Natural killer cell (primary cell): Measurements from ENCODE around the gene PABPN1L. TPM values are rescaled to one million over a fixed set of nuclear protein-coding genes. Genes with fewer than 3 reads are reported as not detected.

Experiments used
- ATAC-seq, 3 donors: fragments of 150-1000 bp in 2 of 3; fragments of 200-7000 bp in 1 of 3; cut with Tn5 transposase; 1 replicate in 1 of 3; 2 replicates in 2 of 3; pipeline ENCODE4 v1.10.0; 2021; ENCODE audit warnings: mild to moderate bottlenecking in 2 of 3, moderate library complexity in 2 of 3
- DNase-seq, 2 donors: peaks; one replicate each; pipeline versions ENCODE4 v3.0.0 to v3.0.0-alpha.2; 2013 to 2021; ENCODE audit warnings: mixed read lengths in 1 of 2
- H3K27ac ChIP-seq: one replicate; pipeline ENCODE4 v1.5.1; 2013; ENCODE audit warnings: mild to moderate bottlenecking, low read length
- H3K27me3 ChIP-seq: one replicate; pipeline ENCODE4 v1.6.1; 2013; ENCODE audit warnings: low read length; ENCODE audit not compliant: control insufficient read depth, insufficient read depth
- H3K36me3 ChIP-seq: one replicate; pipeline ENCODE4 v1.6.1; 2013; ENCODE audit warnings: low read length; ENCODE audit not compliant: control insufficient read depth, insufficient read depth
- H3K4me1 ChIP-seq: one replicate; pipeline ENCODE4 v1.6.1; 2013; ENCODE audit warnings: low read length; ENCODE audit not compliant: control insufficient read depth, insufficient read depth
- H3K4me3 ChIP-seq: one replicate; pipeline ENCODE4 v1.5.1; 2013; ENCODE audit warnings: low read length
- H3K9me3 ChIP-seq: one replicate; pipeline ENCODE4 v1.6.1; 2013; ENCODE audit warnings: low read length; ENCODE audit not compliant: control insufficient read depth, insufficient read depth
- H3K27ac Mint-ChIP-seq, 2 donors: one replicate each; pipeline ENCODE4 v1.8.0; 2022; ENCODE audit warnings: mild to moderate bottlenecking in 2 of 2, mixed read lengths in 2 of 2, moderate library complexity in 1 of 2
- H3K27me3 Mint-ChIP-seq, 2 donors: one replicate each; pipeline ENCODE4 v1.8.0; 2022; ENCODE audit warnings: low read depth in 2 of 2, mixed read lengths in 2 of 2
- H3K36me3 Mint-ChIP-seq: one replicate; pipeline ENCODE4 v1.8.0; 2022; ENCODE audit warnings: mixed read lengths
- H3K4me1 Mint-ChIP-seq, 2 donors: one replicate each; pipeline ENCODE4 v1.8.0; 2022; ENCODE audit warnings: mixed read lengths in 2 of 2
- H3K4me3 Mint-ChIP-seq: one replicate; pipeline ENCODE4 v1.8.0; 2022; ENCODE audit warnings: mild to moderate bottlenecking, moderate library complexity, mixed read lengths
- H3K9me3 Mint-ChIP-seq, 2 donors: one replicate each; pipeline ENCODE4 v1.8.0; 2022; ENCODE audit warnings: mixed read lengths in 2 of 2
- CTCF ChIP-seq: fragments of 200-600 bp; IDR thresholded peaks from one replicate; pipeline ENCODE4 v1.8.0; 2022; ENCODE audit warnings: antibody characterized with exemption
- WGBS: methylation state at CpG from one replicate; pipeline ENCODE4 v1.1.7; 2013; ENCODE audit warnings: missing lambda C conversion rate; ENCODE audit not compliant: insufficient coverage; 5-methylcytosine and 5-hydroxymethylcytosine counted together
- intact Hi-C: fragments of 100-400 bp; cut with micrococcal nuclease; formaldehyde crosslinking; loops from one replicate; pipeline ENCODE4 v1.14.2; 2022
- total RNA-seq, 4 donors: library from RNA; stranded (reverse); fragments of 120-200 nt in 1 of 4; gene quantifications; one replicate each; pipeline versions ENCODE4 v1.2.3 to v1.2.4, GENCODE V29; 2013 to 2022

PABPN1L gene
- total RNA-seq, 3 donors from 2014 or later (not counting 1 experiment from before 2014, with no cell fraction given): 0.43 TPM; not detected in 2

GRCh38 chr16:88884569-88885271 lies 18.3 kb upstream of the PABPN1L start:
- no peak overlapping the region for H3K27ac ChIP-seq
- Mint-ChIP-seq H3K27me3 (no peaks in the 10 kb centered on the region), H3K9me3 (no peaks in the 10 kb centered on the region), H3K27ac (no peak overlapping the region), H3K4me3 (no peak overlapping the region), H3K4me1 (peaks cover 0 to 6% of the 10 kb centered on the region in 2 donors), H3K36me3 (no peaks in the 10 kb centered on the region)
- H3K9me3 ChIP-seq: no peaks in the 10 kb centered on the region
- intact Hi-C loops: no loop called here
- TF ChIP-seq CTCF: no peak
- no peaks in the 10 kb centered on the region for H3K27me3 ChIP-seq
- H3K36me3 ChIP-seq: no peaks in the 10 kb centered on the region
- WGBS: 94% methylated on average over 39 of the region's 39 CpGs
- H3K4me1 ChIP-seq: peaks cover 5% of the 10 kb centered on the region
- DNase-seq: no peak
- no peak overlapping the region for H3K4me3 ChIP-seq
- ATAC-seq: no peak

GRCh38 chr16:88883946-88884345 lies 17.5 kb upstream of the PABPN1L start:
- no peak overlapping the region for H3K4me3 ChIP-seq
- ATAC-seq (no peak), DNase-seq (no peak)
- H3K9me3 ChIP-seq: no peaks in the 10 kb centered on the region
- H3K9me3 Mint-ChIP-seq: no peaks in the 10 kb centered on the region
- H3K27ac ChIP-seq: no peak overlapping the region
- 88% methylated on average over 11 of the region's 11 CpGs for WGBS
- no peaks in the 10 kb centered on the region for H3K27me3 ChIP-seq
- intact Hi-C loops: no loop called here
- no peak overlapping the region for H3K4me3 Mint-ChIP-seq
- no peak overlapping the region for H3K27ac Mint-ChIP-seq
- H3K27me3 Mint-ChIP-seq: no peaks in the 10 kb centered on the region
- no peak for TF ChIP-seq CTCF
- H3K36me3 ChIP-seq: no peaks in the 10 kb centered on the region
- H3K4me1 ChIP-seq: peaks cover 5% of the 10 kb centered on the region
- no peaks in the 10 kb centered on the region for H3K36me3 Mint-ChIP-seq
- H3K4me1 Mint-ChIP-seq: peaks cover 0 to 6% of the 10 kb centered on the region in 2 donors

DNA sequence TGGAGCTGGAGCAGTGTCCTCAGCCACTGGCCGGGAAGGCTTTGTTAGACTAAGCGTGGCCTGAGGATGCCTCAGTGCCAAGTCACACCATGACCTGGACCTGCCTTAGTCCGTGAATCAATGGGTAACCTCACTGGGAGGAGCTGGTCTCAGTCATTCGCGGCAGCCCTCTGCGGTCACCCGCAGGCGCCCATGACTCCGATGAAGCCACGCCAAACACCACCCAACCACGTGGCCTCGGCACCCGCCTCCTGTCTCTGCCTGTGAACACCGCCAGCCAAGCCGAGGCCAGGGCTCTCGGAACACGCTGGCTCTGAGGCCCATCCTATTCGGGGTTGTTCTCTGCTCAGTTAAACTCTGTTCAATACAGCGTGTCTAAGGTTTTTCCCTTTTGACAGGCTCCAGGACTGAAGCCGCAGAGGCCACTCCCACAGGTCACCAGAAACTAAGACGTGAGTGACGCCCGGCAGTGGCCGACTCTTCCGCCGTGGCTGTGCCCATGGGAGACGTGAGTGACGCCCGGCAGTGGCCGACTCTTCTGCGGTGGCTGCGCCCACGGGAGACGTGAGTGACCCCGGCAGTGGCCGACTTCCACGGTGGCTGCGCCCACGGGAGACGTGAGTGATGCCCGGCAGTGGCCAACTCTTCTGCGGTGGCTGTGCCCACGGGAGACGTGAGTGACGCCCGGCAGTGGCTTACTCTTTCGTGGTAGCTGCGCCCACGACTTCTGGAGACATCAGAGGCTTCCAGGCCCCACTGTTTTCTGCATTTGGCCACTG lies 16.8 kb upstream of the PABPN1L start:
- no peak for TF ChIP-seq CTCF

More for the DNA sequence above, 16.8 kb upstream of the PABPN1L start:
- H3K4me3 ChIP-seq: no peak overlapping the region
- Mint-ChIP-seq H3K27me3 (no peaks in the 10 kb centered on the region), H3K9me3 (no peaks in the 10 kb centered on the region), H3K4me3 (no peak overlapping the region), H3K36me3 (no peaks in the 10 kb centered on the region), H3K27ac (no peak overlapping the region), H3K4me1 (peaks cover 0 to 6% of the 10 kb centered on the region in 2 donors)
- H3K27ac ChIP-seq: no peak overlapping the region
- ATAC-seq (no peak), DNase-seq (no peak)
- no peaks in the 10 kb centered on the region for H3K36me3 ChIP-seq
- intact Hi-C loops: no loop called here
- no peaks in the 10 kb centered on the region for H3K9me3 ChIP-seq
- peaks cover 5% of the 10 kb centered on the region for H3K4me1 ChIP-seq
- 96% methylated on average over 49 of the region's 49 CpGs for WGBS
- H3K27me3 ChIP-seq: no peaks in the 10 kb centered on the region
